ENCODE data around the gene F13A1.

The F13A1 gene

DNA sequence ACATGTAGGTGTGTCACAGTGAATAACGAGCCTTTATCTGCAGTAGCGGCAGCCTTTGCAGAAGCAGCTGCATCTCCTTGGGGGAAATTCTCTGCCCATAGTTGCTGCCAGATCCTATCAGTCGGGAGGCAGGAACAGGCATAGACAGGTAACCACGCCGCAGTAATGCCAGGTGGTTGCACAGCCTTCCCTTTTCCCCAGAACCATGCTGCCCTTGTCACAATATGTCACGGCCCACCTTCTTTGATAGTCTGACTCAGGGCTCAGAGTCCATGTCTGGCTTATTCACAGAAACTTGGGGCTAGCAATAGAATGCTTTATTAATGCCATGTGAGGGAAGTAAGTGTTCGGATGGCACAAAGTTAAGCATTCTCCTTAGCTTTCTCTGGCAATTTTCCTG is 76.6 kb downstream of the F13A1 start:
- no peak for DNase-seq (ENCODE audit: low read depth, low spot score)
- TF ChIP-seq, protein P1, sequence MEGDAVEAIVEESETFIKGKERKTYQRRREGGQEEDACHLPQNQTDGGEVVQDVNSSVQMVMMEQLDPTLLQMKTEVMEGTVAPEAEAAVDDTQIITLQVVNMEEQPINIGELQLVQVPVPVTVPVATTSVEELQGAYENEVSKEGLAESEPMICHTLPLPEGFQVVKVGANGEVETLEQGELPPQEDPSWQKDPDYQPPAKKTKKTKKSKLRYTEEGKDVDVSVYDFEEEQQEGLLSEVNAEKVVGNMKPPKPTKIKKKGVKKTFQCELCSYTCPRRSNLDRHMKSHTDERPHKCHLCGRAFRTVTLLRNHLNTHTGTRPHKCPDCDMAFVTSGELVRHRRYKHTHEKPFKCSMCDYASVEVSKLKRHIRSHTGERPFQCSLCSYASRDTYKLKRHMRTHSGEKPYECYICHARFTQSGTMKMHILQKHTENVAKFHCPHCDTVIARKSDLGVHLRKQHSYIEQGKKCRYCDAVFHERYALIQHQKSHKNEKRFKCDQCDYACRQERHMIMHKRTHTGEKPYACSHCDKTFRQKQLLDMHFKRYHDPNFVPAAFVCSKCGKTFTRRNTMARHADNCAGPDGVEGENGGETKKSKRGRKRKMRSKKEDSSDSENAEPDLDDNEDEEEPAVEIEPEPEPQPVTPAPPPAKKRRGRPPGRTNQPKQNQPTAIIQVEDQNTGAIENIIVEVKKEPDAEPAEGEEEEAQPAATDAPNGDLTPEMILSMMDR (IDR thresholded peaks at IDR 0.05; ENCODE audit: insufficient read depth, low read length, missing control alignments): no peak
- ChIA-PET CTCF (no interaction called here), POLR2A (no interaction called here)
- no peak overlapping the region for H3K4me3 ChIP-seq (ENCODE audit: low read depth, low read length)

DNA sequence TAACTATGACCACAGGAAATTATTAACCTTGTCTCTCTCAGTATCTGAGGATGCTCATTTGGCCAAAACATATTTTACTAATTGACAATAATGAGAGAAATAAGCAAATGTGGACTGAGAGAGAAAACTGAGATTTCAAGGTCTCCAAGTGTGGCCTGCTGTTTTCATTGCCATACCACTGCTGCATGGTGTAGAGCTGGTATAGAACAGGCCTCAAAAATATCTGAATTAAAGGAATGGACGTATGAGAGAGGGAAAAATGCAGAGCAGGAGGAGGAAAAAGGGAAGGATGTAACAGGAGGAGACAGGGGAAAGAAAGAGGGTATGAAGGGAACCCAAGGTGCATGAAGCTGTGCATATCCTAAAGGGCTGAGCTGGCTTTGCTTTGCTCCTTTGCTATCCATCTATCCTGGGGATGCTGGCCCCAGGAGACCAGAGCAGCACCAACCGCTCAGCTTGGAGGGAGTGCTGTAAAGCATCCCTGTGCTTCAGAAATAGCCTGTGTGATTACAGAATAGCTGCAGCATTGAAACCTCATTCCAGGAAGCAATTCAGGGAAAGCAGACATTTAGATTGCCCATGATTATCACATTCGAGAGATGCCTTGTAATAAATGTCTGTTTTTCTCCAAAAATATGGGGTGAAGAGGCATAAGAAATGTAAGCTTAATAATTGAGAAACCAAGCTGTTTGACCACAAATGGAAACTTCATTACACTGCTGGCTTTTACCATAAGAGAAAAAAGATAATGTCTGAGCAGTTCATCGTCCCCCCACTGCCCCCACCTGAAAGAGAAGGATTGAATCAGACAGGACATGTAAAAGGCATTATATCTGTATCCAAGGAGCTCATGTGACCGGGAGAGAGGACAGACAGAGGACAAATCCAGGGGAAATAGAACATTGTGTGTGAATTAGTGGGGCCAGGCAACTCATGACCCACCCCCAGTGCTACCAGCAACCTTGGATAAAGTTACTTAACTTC is 80.6 kb downstream of the F13A1 start:
- no peak overlapping the region for H3K4me3 ChIP-seq (ENCODE audit: low read depth, low read length)
- DNase-seq (ENCODE audit: low read depth, low spot score): no peak
- CTCF ChIA-PET: no interaction called here
- TF ChIP-seq, protein P1 (IDR thresholded peaks at IDR 0.05; ENCODE audit: insufficient read depth, low read length, missing control alignments): no peak
- POLR2A ChIA-PET: no interaction called here

DNA sequence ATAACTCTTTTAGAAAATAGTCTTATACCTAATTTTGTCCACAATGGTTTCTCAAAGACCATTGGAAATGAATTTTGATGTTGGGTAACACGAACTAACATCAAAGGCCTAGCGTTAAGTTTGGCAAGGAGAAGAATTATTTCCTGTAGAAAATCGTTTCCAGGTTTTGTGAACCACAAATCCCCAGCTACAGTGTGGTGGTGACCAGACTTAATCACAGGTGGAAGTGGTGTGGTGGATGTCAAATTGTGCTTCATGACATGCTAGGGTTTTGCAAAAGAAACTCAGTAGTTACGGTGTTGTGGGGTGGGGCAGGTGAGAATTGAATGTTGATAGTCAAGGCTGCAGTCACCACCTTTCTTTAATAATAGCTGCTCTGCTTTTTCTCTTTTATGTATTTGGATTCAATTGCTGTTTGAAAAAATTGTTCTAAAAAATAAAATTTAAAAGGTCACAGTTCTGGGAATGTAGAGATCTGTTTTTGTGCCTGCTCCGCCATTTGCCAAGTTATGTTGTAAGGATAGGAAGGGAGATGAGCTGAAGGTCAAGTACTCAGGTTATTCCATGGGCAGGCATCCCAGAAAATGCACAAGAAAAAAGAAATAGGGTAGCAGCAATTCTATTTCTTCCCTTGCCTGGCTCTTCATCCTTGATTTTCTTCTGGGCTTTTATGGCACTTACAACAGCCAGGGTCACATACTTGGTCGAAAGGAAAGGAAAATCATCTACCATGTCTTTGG is 83.6 kb downstream of the F13A1 start:
- TF ChIP-seq, protein P1 (IDR thresholded peaks at IDR 0.05; ENCODE audit: insufficient read depth, low read length, missing control alignments): no peak
- H3K4me3 ChIP-seq (ENCODE audit: low read depth, low read length): no peak overlapping the region
- ChIA-PET POLR2A (no interaction called here), CTCF (no interaction called here)
- no peak for DNase-seq (ENCODE audit: low read depth, low spot score)

DNA sequence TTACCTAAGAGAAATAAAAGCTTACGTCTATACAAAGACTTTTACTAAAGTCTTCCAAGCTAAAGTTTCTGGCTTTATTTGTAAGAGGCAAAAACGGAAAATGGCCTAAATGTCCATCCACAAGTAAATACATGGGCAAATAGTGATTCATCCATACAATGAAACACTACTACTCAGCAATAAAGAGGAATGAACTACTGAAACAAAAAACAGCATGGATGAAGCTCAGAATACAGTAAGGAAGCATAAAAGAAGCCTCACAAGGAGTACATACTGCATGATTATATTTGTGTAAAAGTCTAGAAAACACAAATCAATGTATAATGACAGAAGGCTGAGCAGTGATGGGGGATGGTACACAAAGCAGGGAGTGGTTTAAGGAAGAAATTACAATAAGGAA is 84.7 kb downstream of the F13A1 start:
- POLR2A ChIA-PET: no interaction called here
- TF ChIP-seq, protein P1 (IDR thresholded peaks at IDR 0.05; ENCODE audit: insufficient read depth, low read length, missing control alignments): no peak
- CTCF ChIA-PET: no interaction called here
- H3K4me3 ChIP-seq (ENCODE audit: low read depth, low read length): no peak overlapping the region
- no peak for DNase-seq (ENCODE audit: low read depth, low spot score)

DNA sequence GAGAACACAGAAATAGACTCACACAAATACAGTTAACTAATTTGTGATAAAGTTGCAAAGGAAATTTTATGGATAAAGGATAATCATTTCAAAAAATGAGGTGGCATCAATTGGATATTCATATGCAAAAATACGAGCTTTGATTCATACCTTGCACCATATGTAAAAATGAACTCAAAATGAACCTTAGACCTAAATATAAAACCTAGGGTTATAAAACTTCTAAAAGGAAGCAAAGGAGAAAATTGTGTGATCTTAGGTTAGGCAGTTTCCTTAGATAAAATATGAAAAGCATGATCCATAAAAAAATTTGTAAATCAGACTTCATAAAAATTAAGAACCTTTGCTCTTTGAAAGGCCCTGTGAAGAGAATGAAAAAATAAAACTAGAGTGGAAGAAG is 85.5 kb downstream of the F13A1 start:
- POLR2A ChIA-PET: no interaction called here
- CTCF ChIA-PET: no interaction called here

DNA sequence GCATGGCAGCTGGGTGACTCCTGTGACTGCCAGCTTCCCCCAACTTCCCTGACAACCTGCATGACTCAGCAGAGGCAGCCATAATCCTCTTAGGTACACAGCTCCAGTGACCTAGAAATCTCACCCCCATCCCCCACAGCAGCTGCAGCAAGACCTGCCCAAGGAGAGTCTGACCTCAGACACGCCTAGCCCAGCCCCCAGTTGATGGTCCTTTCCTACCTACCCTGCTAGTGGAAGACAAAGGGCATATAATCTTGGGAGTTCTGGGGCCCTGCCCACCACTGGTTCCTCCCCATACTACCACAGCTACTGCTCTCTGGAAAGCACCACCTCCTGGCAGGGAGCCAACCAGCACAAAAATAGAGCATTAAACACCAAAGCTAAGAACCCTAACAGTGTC is 90.2 kb downstream of the F13A1 start:
- CTCF ChIA-PET: no interaction called here
- H3K4me3 ChIP-seq (ENCODE audit: low read depth, low read length): no peak overlapping the region
- TF ChIP-seq, protein P1 (IDR thresholded peaks at IDR 0.05; ENCODE audit: insufficient read depth, low read length, missing control alignments): no peak
- POLR2A ChIA-PET: no interaction called here
- no peak for DNase-seq (ENCODE audit: low read depth, low spot score)

More for the DNA sequence above, 85.5 kb downstream of the F13A1 start:
- TF ChIP-seq, protein P1 (IDR thresholded peaks at IDR 0.05; ENCODE audit: insufficient read depth, low read length, missing control alignments): no peak
- H3K4me3 ChIP-seq (ENCODE audit: low read depth, low read length): no peak overlapping the region
- no peak for DNase-seq (ENCODE audit: low read depth, low spot score)

Measured in AG04449 (cell line).